ENCODE measurements around the gene HBG2.

- TF ChIP-seq CTCF (IDR thresholded peaks at IDR 0.05) = no peak
- TF ChIP-seq EP300 (IDR thresholded peaks at IDR 0.05) = no peak
Measured at GRCh38 chr11:5228124-5228523, 26.5 kb downstream of the HBG2 start.
